GM12873 (cell line): Measurements from ENCODE around the gene ADAMTSL2.

ENCODE experiments used
- CTCF ChIP-seq: IDR thresholded peaks from 2 replicates; pipeline ENCODE4 v1.5.1; 2012; ENCODE audit warnings: low read depth, mild to moderate bottlenecking, moderate library complexity, low read length, control low read depth; ENCODE audit not compliant: insufficient read depth; ENCODE audit errors: missing control alignments

The ADAMTSL2 gene

DNA sequence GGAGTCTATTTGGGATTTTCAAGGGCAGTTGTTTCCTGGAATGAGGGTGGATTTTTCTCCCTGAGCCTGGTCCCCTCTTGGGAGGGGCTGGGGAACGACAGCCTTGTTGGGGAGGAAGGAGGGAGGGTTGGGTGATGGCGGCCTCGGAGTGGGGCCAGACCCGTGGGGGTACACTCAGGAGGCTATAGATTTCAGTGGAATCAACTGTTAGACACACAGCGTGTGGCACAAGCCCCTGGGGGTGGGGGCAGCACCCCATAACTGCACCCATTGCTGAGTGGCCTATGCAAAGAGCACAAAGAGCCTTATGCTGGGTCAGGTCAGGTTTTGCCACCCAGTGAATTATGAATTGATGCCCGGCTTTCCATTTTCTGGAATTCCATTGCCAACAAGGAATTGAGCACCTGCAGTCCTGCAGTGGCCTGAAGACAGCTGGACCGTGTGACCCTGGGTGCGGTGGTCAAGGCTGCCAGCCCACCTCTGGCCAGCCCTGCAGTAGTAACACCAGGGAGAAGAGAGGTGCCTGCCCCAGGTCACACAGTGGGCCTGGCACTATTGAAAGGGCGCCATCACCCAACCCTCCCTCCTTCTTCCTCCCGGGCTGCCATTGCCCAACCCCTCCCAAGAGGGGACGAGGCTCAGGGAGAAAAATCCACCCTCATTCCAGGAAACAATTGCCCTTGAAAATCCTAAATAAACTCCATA lies 18.1 kb upstream of the ADAMTSL2 start:
- TF ChIP-seq CTCF, result no peak

DNA sequence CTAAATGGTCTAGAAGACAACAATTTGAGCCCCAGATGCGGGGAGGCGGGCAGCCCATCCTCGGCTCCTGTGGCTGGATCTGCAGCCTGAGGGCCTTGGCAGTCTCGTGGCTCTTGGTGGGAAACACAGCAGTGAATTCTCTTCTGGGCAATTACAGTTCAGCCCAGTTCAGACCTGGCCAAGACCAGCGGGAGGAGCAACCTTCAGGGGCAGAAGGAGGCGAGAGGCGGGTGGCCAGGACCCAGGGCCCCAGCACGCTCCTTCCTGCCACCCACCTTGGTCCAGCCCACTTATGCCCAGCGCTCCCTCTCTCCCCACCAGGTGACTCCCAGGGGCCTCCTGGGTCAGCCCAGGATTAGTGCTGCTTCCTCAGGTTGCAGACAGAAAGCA lies 17.5 kb upstream of the ADAMTSL2 start:
- TF ChIP-seq CTCF, result no peak

DNA sequence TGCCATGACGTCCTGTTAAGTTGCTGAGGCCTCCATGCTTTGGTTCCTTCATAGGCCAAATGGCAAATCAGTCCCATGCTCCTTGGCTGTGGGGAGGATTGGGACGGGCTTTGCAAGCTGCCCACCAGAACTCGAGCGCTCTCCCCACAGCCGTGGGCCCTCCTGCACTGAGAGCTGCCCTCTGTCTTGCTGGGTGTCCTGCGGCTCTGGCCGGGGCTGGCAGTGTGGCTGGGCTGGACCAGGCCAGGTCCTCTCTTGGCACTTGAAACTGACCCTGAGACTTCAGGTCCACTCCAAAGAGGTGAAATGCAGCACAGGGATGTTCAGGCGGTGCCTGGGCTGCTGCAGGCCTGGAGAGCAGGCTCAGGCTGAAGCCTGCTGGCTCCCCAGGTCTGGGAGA lies 16.8 kb upstream of the ADAMTSL2 start:
- TF ChIP-seq CTCF, result no peak

DNA sequence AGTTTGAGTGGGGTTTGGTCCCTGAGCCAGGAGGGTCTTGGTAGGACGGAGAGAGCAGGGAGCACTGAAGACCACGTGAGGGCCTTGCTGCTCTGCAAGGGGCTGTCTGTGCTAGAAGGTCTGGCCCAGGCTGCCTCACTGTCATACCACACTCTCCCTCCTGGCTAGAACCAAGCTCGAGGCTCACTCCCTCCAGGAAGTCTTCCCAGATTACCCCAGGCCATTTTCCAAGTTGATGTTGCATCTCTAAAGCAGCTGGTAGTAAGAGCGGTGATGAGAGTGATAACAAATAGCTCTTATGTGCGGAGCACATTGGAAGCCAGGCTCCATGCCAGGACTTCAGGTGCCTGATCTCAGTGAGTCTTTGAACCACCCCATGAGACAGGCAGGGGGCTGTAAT lies 16.3 kb upstream of the ADAMTSL2 start:
- TF ChIP-seq CTCF, result no peak

- no peak for TF ChIP-seq CTCF
These were observed 15.6 kb upstream of the ADAMTSL2 start for GRCh38 chr9:133518706-133519449.

GRCh38 chr9:133519693-133520092 lies 14.8 kb upstream of the ADAMTSL2 start:
- TF ChIP-seq CTCF, result no peak

GRCh38 chr9:133520121-133520835 lies 14.2 kb upstream of the ADAMTSL2 start:
- TF ChIP-seq CTCF, result no peak
